HUES6 (cell line): ENCODE measurements around the gene SCAMP4.

Experiments
- H3K27ac ChIP-seq: 2 replicates; pipeline ENCODE4 v1.7.0; 2013; ENCODE audit warnings: low read depth, mild to moderate bottlenecking, low read length, inconsistent platforms
- H3K27me3 ChIP-seq: 2 replicates; pipeline ENCODE4 v1.6.1; 2013; ENCODE audit warnings: low read length; ENCODE audit not compliant: control insufficient read depth, insufficient read depth
- H3K36me3 ChIP-seq: 2 replicates; pipeline ENCODE4 v1.6.1; 2013; ENCODE audit warnings: low read length; ENCODE audit not compliant: control insufficient read depth, insufficient read depth
- H3K4me1 ChIP-seq: 2 replicates; pipeline ENCODE4 v1.6.1; 2013; ENCODE audit warnings: low read length; ENCODE audit not compliant: control insufficient read depth, insufficient read depth
- H3K4me3 ChIP-seq: 2 replicates; pipeline ENCODE4 v1.5.1; 2013; ENCODE audit warnings: low read depth, low read length
- H3K9ac ChIP-seq: one replicate; pipeline ENCODE4 v1.6.1; 2013; ENCODE audit warnings: mild to moderate bottlenecking, low read length
- H3K9me3 ChIP-seq: 2 replicates; pipeline ENCODE4 v1.6.1; 2013; ENCODE audit warnings: low read depth, low read length; ENCODE audit not compliant: control insufficient read depth, insufficient read depth

The SCAMP4 gene

DNA sequence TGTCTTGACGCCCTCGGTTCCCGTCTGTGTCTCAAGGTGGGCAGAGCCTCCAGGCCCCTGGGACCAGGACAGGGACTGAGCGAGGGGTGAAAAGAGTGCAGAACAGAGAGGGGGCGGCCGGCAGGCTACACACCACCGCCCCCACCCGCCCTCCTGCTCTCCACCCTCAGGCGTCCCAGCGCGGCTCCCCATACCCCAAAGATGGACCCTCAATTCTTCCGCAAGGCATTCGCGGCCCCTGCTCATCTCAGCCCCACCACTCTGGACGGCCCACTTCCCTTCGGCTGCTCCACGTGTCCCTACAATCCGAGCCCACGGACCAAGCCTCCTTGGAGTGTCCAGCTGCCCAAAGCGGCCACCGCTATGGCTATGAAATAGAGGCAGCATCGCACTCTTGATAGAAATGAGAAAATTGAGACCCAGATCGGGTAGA, 43.6 kb upstream of the SCAMP4 start:
- Histone ChIP-seq H3K9me3 (no peaks in the 10 kb centered on the region), H3K36me3 (no peaks in the 10 kb centered on the region), H3K27ac (no peak overlapping the region), H3K4me3 (peak overlapping the region; percentile 89), H3K4me1 (peaks cover 45% of the 10 kb centered on the region), H3K9ac (peak overlapping the region; percentile 47), H3K27me3 (peaks cover 23% of the 10 kb centered on the region)

DNA sequence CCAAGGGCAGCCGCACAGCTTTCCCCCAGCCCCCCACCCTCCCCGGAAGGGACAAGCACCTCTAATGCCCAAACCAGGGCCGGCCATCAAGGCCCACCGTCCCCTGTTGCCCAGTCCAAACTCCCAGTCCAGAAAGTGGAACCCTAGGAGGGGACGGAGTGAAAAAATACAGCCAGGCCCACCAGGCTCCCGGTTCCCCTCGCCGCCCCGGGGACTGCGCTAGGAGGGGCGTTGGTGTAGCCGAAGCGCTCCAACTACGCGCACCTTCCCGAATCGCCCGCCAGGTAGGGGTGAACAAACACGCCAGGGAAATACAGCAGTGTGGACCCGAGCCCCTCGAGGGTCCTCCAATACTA, 43.2 kb upstream of the SCAMP4 start:
- H3K36me3 ChIP-seq = no peaks in the 10 kb centered on the region
- H3K9ac ChIP-seq = peak overlapping the region; percentile 76
- peaks cover 44% of the 10 kb centered on the region for H3K4me1 ChIP-seq
- H3K9me3 ChIP-seq = no peaks in the 10 kb centered on the region
- peaks cover 23% of the 10 kb centered on the region for H3K27me3 ChIP-seq
- H3K4me3 ChIP-seq = peak overlapping the region; percentile 89
- H3K27ac ChIP-seq = no peak overlapping the region

- peak overlapping the region; percentile 76 for H3K9ac ChIP-seq
- no peak overlapping the region for H3K27ac ChIP-seq
- H3K4me3 ChIP-seq = peak overlapping the region; percentile 89
- H3K4me1 ChIP-seq = peaks cover 43% of the 10 kb centered on the region
- H3K36me3 ChIP-seq = no peaks in the 10 kb centered on the region
- peaks cover 23% of the 10 kb centered on the region for H3K27me3 ChIP-seq
- H3K9me3 ChIP-seq = no peaks in the 10 kb centered on the region
These were observed 42.5 kb upstream of the SCAMP4 start for GRCh38 chr19:1862424-1863327.

GRCh38 chr19:1863328-1863637, 41.9 kb upstream of the SCAMP4 start, which contains the start of gene KLF16:
TSS of gene KLF16 (minus strand) at chr19:1863579. CDS start at chr19:1863497, 82 bp downstream.
- Histone ChIP-seq H3K36me3 (no peaks in the 10 kb centered on the region), H3K27ac (peak within 1 kb of the TSS; percentile 99), H3K4me3 (peak within 1 kb of the TSS; percentile 89), H3K4me1 (peaks cover 37% of the 10 kb centered on the region), H3K9me3 (no peaks in the 10 kb centered on the region), H3K27me3 (peaks cover 23% of the 10 kb centered on the region), H3K9ac (peak within 1 kb of the TSS; percentile 93)

- H3K27ac ChIP-seq = peak overlapping the region; percentile 99
- H3K9me3 ChIP-seq = no peaks in the 10 kb centered on the region
- H3K4me3 ChIP-seq = peak overlapping the region; percentile 74
- H3K36me3 ChIP-seq = no peaks in the 10 kb centered on the region
- peak overlapping the region; percentile 93 for H3K9ac ChIP-seq
- peaks cover 23% of the 10 kb centered on the region for H3K27me3 ChIP-seq
- peaks cover 32% of the 10 kb centered on the region for H3K4me1 ChIP-seq
These were observed 41.3 kb upstream of the SCAMP4 start for GRCh38 chr19:1863638-1864479.

- Histone ChIP-seq H3K27me3 (peaks cover 23% of the 10 kb centered on the region), H3K4me1 (peaks cover 24% of the 10 kb centered on the region), H3K4me3 (peak overlapping the region; percentile 74), H3K27ac (peak overlapping the region; percentile 99), H3K36me3 (no peaks in the 10 kb centered on the region), H3K9me3 (no peaks in the 10 kb centered on the region), H3K9ac (peak overlapping the region; percentile 93)
These were observed 40.6 kb upstream of the SCAMP4 start for GRCh38 chr19:1864480-1865171.

DNA sequence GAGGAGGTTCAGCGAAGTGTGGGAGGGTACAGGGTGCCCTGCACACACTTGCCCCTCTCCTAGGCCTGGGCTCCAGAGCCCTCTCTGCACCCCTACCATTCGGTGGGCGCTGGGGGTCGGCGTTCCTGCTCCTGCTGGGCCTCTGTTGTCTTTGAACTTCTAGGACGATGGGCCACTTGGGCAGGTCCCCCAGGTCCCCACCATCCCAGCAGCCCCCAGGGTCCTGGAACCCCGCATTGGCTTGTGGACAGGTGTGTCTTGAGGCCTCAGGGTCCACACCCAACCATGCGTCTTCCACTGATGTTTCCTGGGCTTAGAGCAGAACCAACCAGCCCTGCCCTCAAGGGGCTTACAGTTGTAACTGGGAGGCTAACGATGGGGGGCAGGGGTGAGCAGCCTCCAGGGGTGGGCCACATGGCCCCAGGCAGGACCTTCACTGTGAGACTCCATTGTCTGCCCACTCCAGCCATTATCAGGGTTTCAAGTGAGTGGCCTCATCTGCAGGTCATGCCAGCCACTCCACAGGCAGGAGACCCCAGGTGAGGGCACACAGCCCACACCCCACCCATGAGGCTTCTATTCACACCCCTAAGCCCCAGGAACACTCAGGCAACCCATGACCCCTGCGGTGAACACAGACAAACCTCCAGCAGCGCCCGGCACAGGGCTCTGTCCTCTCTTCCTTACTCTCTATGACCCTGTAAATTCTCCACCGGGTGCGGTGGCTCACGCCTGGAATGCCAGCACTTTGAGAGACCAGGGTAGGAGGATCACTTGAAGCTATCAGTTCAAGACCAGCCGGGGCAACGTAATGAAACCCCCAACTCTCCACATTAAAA, 39.8 kb upstream of the SCAMP4 start:
- H3K36me3 ChIP-seq = peaks cover 3% of the 10 kb centered on the region; the same call in 1 of the 2 replicates
- H3K4me1 ChIP-seq = peaks cover 19% of the 10 kb centered on the region
- peaks cover 20% of the 10 kb centered on the region for H3K27me3 ChIP-seq
- peak overlapping the region; percentile 93 for H3K9ac ChIP-seq
- peak overlapping the region; percentile 74 for H3K4me3 ChIP-seq
- H3K27ac ChIP-seq = peak overlapping the region; percentile 99
- no peaks in the 10 kb centered on the region for H3K9me3 ChIP-seq

GRCh38 chr19:1866693-1867348, 38.4 kb upstream of the SCAMP4 start:
- peaks cover 8% of the 10 kb centered on the region for H3K4me1 ChIP-seq
- H3K9me3 ChIP-seq = no peaks in the 10 kb centered on the region
- no peak overlapping the region for H3K9ac ChIP-seq
- no peak overlapping the region for H3K4me3 ChIP-seq
- H3K27ac ChIP-seq = no peak overlapping the region
- peaks cover 7% of the 10 kb centered on the region; the same call in 1 of the 2 replicates for H3K27me3 ChIP-seq
- peaks cover 3% of the 10 kb centered on the region; the same call in 1 of the 2 replicates for H3K36me3 ChIP-seq

DNA sequence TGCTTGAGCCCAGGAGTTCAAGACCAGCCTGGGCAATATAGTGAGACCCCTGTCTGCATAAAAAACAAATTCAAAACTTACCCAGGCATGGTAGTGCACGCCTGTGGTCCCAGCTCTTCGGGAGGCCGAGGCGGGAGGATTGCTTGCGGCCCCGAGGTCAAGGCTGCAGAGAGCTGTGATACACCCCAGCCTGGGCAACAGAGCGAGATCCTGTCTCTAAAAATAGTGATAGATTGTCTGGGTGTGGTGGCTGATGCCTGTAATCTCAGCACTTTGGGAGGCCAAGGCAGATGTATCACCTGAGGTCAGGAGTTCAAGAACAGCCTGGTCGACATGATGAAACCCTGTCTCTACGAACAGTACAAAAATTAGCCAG, 37.9 kb upstream of the SCAMP4 start:
- Histone ChIP-seq H3K36me3 (peaks cover 3% of the 10 kb centered on the region; the same call in 1 of the 2 replicates), H3K4me1 (peaks cover 8% of the 10 kb centered on the region), H3K9me3 (no peaks in the 10 kb centered on the region), H3K27me3 (peaks cover 1% of the 10 kb centered on the region; the same call in 1 of the 2 replicates), H3K4me3 (no peak overlapping the region), H3K27ac (no peak overlapping the region), H3K9ac (no peak overlapping the region)

DNA sequence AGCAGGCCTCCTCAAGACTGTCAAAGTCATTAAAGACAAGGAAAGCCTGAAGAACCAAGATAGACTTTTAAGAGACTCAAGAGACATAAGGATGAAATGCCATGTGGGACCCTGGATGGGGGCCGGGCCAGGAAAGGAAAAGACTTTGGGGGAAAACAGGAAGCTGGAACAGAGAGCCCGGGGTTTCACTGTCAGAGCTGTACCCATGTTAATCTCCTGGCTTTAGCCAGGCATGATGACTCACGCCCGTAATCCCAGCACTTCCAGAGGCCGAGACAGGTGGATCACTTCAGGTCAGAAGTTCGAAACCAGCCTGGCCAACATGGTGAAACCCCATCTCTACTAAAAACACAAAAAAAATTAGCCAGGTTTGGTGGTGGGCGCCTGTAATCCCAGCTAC, 36.2 kb upstream of the SCAMP4 start:
- H3K36me3 ChIP-seq = peaks cover 3% of the 10 kb centered on the region
- peaks cover 8% of the 10 kb centered on the region for H3K4me1 ChIP-seq
- H3K27ac ChIP-seq = no peak overlapping the region
- H3K9ac ChIP-seq = no peak overlapping the region
- no peaks in the 10 kb centered on the region for H3K9me3 ChIP-seq
- no peaks in the 10 kb centered on the region for H3K27me3 ChIP-seq
- H3K4me3 ChIP-seq = no peak overlapping the region
